HEK293T (cell line): ENCODE measurements around the gene C4orf54.

Experiments
- ARNT ChIP-seq: fragments of 450-650 bp; IDR thresholded peaks from 2 replicates; pipeline ENCODE4 v1.6.1; 2017; ENCODE audit warnings: mild to moderate bottlenecking
- BHLHE40 ChIP-seq: fragments of 450-650 bp; IDR thresholded peaks from 2 replicates; pipeline ENCODE4 v1.6.1; 2016; ENCODE audit warnings: mild to moderate bottlenecking, moderate library complexity, borderline replicate concordance
- FOXA1 ChIP-seq: fragments of 450-650 bp; IDR thresholded peaks from 2 replicates; pipeline ENCODE4 v1.6.1; 2016; ENCODE audit warnings: mild to moderate bottlenecking
- FOXK2 ChIP-seq: fragments of 450-650 bp; IDR thresholded peaks from 2 replicates; pipeline ENCODE4 v1.6.1; 2016; ENCODE audit warnings: mild to moderate bottlenecking
- FOXM1 ChIP-seq: fragments of 450-650 bp; IDR thresholded peaks from 2 replicates; pipeline ENCODE4 v1.6.1; 2017; ENCODE audit warnings: mild to moderate bottlenecking, borderline replicate concordance
- PKNOX1 ChIP-seq: fragments of 450-650 bp; IDR thresholded peaks from 2 replicates; pipeline ENCODE4 v1.6.1; 2016
- SP1 ChIP-seq: fragments of 450-650 bp; IDR thresholded peaks from 2 replicates; pipeline ENCODE4 v1.6.1; 2017
- SUZ12 ChIP-seq: fragments of 450-650 bp; IDR thresholded peaks from 2 replicates; pipeline ENCODE4 v1.6.1; 2016; ENCODE audit warnings: mild to moderate bottlenecking
- TARDBP ChIP-seq: fragments of 450-650 bp; IDR thresholded peaks from 2 replicates; pipeline ENCODE4 v1.6.1; 2016

DNA sequence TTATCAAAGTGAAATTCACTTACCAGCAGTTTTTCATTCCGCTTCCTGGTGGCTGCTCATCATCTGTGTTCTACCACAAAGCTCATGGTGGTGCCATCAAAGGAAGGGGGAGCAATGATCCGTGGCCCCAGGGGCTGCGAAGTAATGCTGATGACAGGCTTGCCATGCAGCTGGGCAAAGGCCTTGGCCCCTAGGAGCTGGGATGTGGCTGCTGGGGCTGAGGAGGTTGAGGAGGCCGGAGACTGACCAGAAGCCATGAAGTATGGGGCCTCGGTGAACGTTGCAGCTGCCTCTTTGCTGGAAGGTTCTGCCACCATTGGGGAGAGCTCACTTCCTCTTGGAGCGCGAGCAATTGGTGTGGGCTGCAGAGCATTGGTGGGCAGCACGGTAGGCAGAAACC, 8.4 kb downstream of the C4orf54 start:
- TF ChIP-seq SP1 (no peak), TARDBP (no peak), BHLHE40 (no peak), ARNT (no peak), FOXK2 (no peak), PKNOX1 (no peak), FOXA1 (no peak), FOXM1 (no peak), SUZ12 (no peak)
